ENCODE results near the gene TMEM120B.
"Not testable (repeated sequence)": the region's sequence is repeated elsewhere in the genome, so short reads cannot be mapped to it uniquely, and the experiment has no call there.

The TMEM120B gene

DNA sequence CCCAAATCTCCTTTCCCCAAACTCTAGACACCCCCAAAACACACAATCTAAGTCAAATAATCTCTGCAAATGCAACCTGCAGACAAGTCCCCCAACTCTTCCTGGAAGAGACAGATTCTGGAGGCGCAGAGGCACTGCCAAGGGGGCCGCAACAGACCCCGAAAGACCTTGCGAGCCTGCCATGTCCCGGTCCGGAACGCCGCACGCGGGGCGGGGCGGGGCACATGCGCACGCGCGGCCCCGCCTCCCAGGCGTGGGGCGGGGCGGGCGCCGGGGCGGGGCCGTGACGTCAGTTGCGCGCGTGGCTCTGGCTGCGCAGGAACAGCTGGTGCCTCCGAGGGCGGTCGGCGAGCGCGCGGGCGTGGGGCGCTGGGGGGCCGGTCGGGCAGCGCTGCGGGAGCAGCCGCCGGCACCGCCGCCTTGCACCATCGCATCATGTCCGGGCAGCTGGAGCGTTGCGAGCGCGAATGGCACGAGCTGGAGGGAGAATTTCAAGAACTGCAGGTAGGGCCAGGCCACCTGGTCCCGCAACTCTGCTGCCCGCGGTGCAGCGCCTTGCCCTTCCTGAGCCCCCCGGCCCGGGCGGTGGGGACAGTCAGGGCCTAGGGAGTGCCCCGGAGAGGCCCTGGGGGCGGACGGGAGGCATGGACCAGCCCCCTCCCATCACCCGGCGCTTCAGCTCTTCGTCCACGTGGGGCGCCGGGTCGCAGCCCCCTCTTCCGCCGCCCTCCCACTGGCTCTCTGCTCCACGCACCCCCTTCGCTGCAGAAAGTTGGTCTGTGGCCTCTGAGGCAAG is at the start of gene TMEM120B:
Gene TMEM120B, plus strand, starts transcription at position 292 of the 796 bp plus-strand sequence. Its CDS starts 144 bp downstream, at position 436.
- DNase-seq, result no peak

DNA sequence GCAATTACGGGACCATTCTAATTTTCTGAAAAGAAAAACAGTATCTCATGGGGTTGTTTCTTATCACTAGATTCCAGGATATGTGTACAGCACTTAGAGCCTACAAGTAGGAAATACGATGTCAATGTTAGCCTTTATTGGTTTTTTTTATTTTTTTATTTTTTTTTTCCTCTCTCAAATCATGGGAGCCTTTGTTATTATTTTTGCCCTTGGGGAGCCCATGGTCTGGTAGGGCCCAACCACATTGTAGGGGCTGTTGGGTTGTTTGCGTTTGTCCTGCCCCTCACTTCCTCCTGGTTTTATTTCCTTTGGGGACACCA is 49.0 kb upstream of the TMEM120B start:
- no peak for DNase-seq

DNA sequence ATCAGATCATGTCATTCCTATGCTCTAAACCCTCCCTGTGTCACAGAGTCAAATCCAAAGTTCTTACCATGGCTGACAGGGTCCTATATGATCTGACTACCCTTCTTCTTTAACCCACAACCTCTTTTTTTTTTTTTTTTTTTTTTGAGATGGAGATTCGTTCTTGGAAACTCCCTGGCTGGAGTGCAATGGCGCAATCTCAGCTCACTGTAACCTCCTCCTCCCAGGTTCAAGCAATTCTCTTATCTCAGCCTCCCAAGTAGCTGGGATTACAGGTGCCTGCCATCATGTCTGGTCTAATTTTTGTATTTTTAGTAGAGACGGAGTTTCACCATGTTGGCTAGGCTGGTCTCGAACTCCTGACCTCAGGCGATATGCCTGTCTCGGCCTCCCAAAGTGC is 45.7 kb upstream of the TMEM120B start:
- not testable (repeated sequence) for DNase-seq

DNA sequence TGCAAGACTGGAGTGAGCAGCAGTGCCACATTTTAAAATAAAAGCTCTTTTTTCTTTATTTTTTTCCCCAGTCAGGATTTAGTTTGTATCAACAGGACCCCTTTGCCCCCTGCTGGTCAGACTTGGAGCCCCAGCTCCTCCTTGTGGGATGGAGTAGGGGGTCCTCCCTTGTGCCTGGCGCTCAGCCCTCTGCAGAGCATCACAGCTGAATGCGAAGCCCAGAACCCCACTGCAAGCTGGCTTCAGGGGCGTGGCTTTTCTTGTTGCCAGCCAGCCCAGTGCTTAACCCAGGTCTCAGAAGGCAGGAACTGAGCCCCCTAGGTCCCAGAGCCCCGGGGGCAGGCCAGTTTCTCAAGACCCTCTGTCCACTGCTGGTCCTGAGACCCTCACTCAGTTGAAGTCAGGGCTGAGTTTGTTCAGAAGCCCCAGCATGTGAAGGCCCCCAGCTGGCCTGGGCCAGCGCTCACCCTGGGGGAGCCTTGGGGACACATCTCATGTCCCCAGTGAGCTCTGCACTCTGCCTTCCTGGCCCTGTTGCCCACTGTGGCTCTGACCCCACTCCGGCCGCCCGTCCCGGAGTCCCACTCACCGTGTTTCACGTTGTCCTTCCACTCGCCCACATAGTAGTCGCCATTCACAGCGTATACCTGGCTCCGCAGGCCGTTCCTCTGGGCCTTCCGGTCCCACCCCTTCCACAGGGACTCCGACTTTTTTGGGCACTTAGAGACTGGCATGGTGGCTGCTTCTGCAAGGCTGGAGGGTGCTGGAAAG is 43.6 kb upstream of the TMEM120B start:
- no peak for DNase-seq

DNA sequence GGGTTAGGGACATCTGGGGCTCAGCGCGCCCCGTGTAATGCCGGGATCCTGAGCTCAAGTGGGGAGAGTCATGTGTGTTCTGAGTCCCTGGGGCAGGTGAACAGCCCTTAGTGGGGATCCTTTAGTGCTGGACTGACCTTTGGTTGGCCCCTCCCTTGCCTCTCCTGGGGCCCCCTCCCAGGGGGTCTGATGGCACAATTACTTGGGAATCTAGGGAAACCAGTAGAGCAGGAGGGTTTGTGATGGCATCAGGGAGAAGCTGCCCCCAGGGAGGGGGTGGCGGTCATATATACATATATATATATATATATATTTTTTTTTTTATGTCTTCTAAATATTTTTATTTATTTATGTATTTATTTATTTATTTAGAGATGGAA is 43.0 kb upstream of the TMEM120B start, which contains the start of gene MORN3:
Gene MORN3, minus strand, starts transcription at position 134 of the 380 bp plus-strand sequence. CDS start 171 bp downstream, outside the sequence.
- DNase-seq, result no peak

DNA sequence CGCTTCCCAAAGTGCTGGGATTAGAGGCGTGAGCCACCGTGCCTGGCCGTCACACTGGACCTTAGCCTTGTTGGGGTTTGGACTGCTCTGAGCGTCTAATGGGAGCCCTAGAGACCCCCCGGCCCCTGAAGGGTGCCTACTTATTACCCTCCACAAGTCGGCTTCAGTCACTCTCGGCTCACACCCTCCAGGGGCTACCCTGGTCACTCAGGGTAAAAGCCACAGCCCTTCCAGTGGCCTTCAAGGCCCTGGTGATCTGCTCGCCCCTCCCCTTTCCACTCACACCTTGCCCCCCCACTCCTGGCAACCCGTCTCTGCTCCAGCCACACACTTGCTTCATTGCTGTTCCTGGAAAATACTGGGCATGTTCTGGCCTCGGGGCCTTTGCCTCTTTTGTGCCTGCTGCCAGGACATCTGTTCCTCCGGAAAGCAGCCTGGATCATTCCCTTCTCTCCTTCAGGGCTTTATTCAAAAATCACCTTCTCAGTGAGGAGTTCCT is 39.5 kb upstream of the TMEM120B start:
- DNase-seq, result peak; percentile 70

DNA sequence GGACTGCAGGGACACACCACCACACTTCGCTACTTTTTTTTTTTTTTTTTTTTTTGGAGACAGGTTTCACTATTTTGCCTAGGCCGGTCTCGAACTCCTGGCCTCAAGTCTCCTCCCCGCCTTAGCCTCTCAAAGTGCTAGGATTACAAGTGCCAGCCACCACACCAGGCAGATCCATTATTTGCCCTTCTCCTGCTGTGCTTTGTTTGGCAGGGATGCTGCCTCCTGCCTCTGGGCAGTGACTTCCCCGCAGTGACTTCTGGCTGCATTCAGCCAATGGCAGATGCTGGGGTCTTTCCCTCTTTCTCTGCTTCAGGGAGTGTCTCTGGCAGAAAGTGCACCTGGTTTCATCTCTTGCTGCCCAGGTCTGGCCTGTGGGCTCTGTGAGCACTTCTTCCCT is 36.4 kb upstream of the TMEM120B start:
- no peak for DNase-seq

DNA sequence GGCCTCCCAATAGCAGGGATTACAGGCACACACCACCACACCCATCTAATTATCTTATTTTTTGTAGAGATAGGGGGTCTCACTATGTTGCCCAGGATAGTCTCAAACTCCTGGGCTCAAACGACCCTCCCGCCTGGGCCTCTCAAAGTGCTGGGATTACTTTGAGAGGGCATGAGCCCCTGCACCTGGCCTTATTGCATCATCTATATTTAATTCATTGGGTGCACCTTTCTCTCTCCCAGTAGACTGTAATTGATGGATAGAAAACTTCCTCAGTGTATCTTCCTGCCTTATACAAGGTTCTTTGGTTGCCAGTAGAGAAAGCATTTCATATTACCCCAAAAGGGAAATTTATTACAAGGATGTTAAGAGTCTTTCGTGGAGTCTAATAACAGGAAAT is 34.2 kb upstream of the TMEM120B start:
- DNase-seq, result no peak

DNA sequence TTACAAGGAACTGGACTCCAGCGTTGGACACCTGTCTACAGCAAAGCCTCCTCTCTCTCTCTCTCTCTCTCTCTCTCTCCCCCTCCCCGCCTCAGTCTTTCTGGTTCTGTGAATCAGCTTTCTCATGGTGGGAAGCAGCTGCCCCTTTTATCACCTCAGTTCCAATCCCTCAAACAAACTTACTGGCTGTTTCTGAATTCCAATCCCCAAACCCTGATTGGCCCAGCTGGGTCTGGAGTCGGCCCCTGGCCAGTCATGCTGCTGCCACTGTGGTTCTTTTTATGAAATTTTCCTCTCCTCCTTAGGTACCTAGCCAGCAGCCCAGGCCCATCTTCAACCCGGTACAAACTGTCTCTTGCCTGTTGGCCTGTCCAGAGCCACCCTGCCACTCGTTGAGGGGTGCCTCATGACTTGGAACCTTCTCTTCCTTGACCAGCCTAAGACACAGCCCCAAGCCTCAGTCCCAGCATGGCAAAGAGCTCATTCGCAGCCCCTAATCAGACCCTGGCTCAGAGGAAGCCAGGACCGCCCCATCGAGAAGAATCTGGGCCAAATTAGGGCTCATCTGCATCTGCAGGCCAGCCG is 33.7 kb upstream of the TMEM120B start:
- no peak for DNase-seq

DNA sequence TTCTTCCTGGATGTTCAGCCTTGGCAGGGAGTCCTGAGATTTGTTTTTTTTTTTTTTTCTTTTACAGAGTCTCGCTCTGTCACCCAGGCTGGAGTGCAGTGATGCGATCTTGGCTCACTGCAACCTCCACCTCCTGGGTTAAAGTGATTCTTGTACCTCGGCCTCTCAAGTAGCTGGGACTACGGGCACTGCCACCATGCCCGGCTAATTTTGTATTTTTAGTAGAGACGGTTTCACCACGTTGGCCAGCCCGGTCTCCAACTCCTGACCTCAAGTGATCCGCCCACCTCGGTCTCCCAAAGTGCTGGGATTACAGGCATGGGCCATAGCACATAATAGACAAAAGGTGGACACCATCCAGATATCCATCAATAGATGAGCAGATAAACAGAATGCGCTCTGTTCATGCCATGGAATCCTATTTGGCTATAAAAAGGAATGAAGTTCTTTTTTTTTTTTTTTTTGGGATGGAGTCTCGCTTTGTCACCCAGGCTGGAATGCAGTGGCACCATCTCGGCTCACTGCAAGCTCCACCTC is 32.8 kb upstream of the TMEM120B start:
- not testable (repeated sequence) for DNase-seq

DNA sequence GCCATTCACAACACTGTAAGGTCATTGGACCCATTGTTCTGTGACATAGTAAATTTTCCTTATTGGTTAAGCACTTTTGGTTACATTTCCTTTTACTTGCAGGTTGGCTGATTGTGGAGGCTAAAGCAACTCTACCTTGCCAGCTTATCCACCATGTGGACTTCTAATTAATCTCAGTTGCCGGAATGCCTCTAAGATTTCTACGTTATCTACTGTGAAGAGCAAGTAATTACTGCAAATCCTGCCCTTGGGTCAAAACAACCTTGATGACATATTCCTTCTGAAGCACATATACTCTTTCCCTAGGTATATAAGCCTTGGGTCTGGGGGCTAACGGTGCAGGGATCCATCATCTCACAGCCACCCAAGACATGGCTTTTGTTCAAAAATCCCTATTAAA is 23.6 kb upstream of the TMEM120B start:
- DNase-seq, result no peak

DNA sequence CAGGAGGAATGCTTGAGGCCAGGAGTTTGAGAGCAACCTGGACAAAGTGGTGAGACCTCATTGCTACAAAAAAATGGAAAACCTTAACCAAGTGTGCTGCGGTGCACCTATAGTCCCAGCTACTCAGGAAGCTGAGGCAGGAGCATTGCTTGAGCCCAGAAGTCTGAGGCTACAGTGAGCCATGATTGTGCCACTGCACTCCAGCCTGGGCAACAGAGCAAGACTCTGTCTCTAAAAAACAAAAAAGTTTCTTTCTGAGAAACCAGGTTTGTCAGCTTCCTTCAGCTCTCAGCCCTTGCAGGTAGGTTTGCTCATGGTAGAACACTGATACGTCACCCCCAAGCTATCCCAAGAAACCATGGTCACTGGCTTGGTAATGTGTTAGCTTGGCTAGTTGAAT is 23.1 kb upstream of the TMEM120B start:
- no peak for DNase-seq

DNA sequence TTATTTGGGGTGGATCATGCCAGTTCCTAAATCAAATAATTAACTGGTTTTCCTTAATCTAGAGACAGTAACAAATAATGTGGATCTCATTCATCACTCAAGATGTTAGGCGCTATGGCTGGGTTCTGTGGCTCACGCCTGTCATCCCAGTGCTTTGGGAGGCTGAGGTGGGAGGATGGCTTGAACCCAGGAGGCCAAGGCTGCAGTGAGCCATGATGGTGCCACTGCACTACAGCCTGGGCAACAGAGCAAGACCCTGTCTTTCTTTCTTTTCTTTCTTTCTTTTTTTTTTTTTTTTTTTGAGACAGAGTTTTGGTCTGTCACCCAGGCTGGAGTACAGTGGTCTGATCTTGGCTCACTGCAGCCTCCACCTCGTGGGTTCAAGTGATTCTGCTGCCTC is 19.8 kb upstream of the TMEM120B start:
- DNase-seq, result not testable (repeated sequence)

DNA sequence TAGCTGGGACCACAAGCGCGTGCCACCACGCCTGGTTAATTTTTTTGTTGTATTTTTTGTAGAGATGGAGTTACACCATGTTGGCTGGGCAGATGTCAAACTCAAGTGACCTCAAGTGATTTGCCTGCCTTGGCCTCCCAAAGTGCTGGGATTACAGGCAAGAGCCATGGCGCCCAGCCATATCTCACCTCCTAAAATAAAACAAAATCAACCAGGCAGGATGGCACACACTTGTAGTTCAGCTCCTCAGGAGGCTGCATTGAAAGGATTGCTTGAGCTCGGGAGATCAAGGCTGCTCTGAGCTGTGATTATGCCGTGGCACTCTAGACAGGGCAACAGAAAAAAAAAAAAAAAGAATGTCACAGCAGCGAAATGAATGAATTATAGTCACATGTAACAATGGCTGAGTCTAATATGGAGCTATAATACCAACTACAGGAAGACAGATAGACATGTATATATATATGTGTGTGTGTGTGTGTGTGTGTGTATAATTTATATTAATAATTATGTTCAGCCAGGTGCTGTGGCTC is 19.3 kb upstream of the TMEM120B start:
- DNase-seq, result no peak

DNA sequence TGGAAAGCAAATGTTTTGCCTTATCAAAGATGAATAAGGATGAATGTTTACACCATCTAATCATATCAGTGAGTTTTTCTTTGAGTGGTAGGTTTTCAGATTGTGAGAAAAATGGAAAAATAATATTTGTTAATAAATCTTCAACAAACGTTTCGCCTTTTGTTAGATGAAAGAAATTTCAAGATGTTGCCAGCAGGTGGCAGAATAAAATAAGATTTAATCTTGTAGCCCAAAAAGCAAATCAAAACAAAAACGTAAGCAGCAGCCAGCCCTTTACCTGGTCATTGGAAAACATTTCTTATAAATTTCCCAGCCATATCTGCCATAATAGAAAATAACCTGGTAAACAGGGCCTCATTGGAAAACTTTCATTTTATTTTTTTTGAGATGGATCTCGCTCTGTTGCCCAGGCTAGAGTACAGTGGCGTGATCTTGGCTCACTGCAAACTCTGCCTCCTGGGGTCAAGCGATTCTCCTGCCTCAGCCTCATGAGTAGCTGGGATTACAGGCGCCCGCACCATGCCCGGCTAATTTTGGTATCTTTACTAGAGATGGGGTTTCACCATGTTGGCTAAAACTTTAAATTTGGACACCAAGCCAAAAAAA is 15.4 kb upstream of the TMEM120B start:
- peak; percentile 20 for DNase-seq

DNA sequence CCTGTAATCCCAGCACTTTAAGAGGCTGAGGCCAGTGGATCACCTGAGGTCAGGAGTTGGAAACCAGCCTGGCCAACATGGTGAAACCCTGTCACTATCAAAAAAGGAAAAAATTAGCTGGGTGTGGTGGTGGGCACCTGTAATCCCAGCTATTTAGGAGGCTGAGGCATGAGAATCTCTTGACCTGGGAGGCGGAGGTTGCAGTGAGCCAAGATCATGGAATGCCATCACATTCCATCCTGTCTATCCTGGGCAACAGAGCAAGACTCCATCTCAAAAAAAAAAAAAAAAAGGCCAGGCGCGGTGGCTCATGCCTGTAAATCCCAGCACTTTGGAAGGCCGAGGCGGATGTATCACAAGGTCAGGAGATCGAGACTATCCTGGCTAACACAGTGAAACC is 14.7 kb upstream of the TMEM120B start:
- not testable (repeated sequence) for DNase-seq

DNA sequence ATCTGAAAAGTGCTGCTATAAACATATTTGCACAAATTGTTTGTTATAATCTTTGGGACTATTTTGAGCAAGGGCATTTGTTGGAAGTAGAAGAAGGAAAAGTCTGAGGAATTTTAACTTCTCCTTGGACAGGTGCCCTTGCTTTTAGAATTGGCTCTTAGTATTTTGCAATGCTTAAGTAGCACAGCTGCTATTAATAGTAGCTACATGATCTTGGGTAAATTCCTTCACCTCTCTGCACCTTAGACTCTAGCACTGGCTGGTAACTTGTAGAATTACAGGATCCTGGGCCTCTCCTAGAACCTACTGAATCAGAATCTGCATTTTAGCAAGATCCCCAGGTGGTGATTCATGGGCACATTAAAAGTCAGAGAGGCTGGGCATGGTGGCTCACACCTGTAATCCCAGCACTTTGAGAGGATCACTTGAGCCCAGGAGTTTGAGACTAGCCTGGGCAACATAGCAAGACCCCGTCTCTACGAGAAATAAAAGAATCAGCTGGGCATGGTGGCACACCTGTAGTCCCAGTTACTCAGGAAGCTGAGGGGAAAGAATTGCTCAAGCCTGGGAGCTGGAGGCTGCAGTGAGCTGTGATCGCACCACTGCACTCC is 10.8 kb upstream of the TMEM120B start:
- no peak for DNase-seq

DNA sequence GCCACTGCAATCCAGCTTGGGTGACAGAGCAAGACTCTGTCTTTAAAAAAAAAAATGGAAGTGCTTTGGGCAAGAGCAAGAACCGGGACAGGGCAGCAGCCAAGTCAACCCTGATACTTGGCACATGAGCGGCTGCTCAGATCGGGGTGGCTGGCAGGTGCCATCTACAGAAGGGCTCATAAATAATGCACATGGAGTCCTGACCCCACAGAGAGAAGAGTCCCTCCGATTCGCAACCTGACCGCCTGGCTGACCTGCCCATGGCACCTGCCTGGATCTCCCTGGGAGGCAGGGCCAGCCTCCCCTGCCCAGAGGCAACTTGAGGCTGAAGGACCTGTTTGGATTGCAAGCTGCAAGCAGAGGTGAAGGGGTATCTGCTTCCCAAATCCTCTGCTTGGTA is 9.6 kb upstream of the TMEM120B start:
- DNase-seq, result no peak

DNA sequence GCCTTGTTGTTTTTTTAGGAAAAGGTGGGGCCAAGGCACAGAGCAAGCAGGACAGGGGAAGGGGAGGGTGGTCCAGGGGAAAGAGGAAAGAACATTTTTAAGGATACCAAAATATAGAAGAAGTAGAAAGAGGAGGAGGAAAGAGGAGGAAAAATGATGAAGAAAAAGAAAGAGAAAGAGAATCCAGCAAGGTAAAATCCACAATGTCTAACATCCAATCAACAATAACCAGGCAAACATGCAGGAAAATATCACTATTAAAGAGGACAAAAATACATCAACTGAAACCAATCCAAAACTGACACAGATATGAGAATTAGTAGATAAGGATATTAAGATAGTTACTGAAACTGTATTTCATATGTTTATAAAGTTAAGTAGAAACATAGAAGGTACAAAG is 7.0 kb upstream of the TMEM120B start:
- no peak for DNase-seq

DNA sequence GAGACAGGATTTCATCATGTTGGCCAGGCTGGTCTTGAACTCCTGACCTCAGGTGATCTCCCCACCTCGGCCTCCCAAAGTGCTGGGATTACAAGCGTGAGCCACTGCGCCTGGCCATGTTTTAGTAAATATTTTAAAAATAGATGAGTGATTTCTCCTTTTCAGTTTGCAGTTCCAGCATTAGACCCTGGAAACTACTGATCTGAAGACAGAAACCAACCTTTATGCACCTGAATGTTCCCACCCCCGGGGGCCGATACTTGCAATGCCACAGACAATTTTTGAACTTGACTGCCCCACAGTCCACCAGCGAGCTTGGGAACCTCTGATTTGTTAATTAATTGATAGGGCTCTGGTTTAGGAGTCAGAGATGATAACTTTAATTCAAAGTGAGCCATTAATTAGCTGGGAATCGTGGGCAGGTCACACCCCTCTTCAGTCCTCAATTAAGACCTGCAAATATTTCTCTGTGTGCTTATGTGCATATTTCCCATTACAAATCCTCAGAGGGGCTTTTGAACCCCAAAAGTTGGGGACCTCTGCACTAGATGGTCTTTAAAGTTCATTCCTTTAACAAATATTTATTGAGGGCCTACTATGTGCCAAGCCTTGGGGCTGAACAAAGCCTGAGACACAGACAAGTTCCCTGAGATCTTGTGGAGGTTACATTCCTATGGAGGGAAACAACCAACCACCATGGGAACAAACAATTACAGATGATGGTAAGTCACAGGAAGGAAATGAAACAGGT is 4.1 kb upstream of the TMEM120B start:
- no peak for DNase-seq

DNA sequence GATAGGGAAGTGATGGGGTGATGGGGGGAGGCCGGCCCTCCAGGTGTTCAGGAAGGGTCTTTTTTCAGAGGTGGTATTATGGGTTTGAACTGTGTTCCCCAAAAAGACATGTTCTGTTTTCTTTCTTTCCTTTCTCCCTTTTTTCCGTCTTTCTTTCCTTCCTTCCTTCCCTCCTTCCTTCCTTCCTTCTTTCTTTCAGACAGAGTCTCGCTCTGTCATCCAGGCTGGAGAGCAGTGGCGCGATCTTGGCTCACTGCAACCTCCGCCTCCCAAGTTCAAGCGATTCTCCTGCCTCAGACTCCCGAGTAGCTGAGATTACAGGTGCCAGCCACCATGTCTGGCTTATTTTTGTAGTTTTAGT is 3.5 kb upstream of the TMEM120B start:
- not testable (repeated sequence) for DNase-seq

Measured in DMS 273 treated with DMSO at 0.1 percent for 48 hours (cell line).